HCT116 (cell line): Measurements from ENCODE around the gene AMPD1. TPM values are rescaled to one million over a fixed set of nuclear protein-coding genes. Genes with fewer than 3 reads are reported as not detected.

Experiments
- ATAC-seq: fragments of 200-7000 bp; cut with Tn5 transposase; 2 replicates; pipeline ENCODE4 v1.9.1; 2020; ENCODE audit warnings: mild to moderate bottlenecking, moderate library complexity
- BruUV-seq: library from RNA; stranded (reverse); fragments of 400-500 nt; replicated peaks from 2 replicates; lab custom pipeline; 2021; lab: Mats Ljungman, UMichigan
- CTCF ChIA-PET: fragments of 300-600 bp; sonication (Branson Sonifier 250); formaldehyde crosslinking; loops from one replicate; lab custom pipeline; 2021; ENCODE audit warnings: antibody characterized with exemption; lab: Charles Lee
- POLR2A ChIA-PET: fragments of 300-600, 350-600 bp; sonication (Branson Sonifier 250); formaldehyde crosslinking; loops from one replicate; lab custom pipeline; 2021; ENCODE audit warnings: antibody characterized with exemption; lab: Charles Lee
- RAD21 ChIA-PET, 2 experiments: fragments of 300-600 bp; sonication (Branson Sonifier 250); formaldehyde crosslinking; loops; one replicate each; lab custom pipeline; 2023; ENCODE audit warnings: low total read pairs in 2 of 2; ENCODE audit not compliant: uncharacterized antibody in 2 of 2, unreplicated experiment in 2 of 2, low non-redundant PET in 1 of 2; lab: Charles Lee
- DNase-seq: peaks from one replicate; pipeline ENCODE4 v3.0.0-alpha.2; 2010; ENCODE audit warnings: low read depth, low spot score
- H2AFZ ChIP-seq: fragments of 200-600 bp; shearing (Covaris generic), sonication (generic); 2 replicates; pipeline ENCODE4 v1.6.1; 2017; ENCODE audit warnings: low read depth, mixed run types, mixed read lengths, antibody characterized with exemption, low read length; ENCODE audit not compliant: poor library complexity, severe bottlenecking
- H3K27ac ChIP-seq: 2 replicates; pipeline ENCODE4 v1.5.1; 2012; ENCODE audit warnings: low read depth, low read length
- H3K27me3 ChIP-seq: fragments of 200-600 bp; sonication (generic); 2 replicates; pipeline ENCODE4 v1.6.1; 2016; ENCODE audit warnings: mixed run types, low read length, mixed read lengths; ENCODE audit not compliant: insufficient read depth
- H3K36me3 ChIP-seq, 2 experiments: fragments of 200-500 bp in 1 of 2; fragments of 200-600 bp in 1 of 2; sonication (Bioruptor generic) in 1 of 2; sonication (generic) in 1 of 2; 2 replicates each; pipeline versions ENCODE4 v1.5.1 to v1.6.1; 2014 to 2016; ENCODE audit warnings: low read length in 2 of 2, inconsistent platforms in 1 of 2, mixed read lengths in 1 of 2, mixed run types in 1 of 2; ENCODE audit not compliant: insufficient read depth in 2 of 2, control insufficient read depth in 1 of 2
- H3K4me1 ChIP-seq, 2 experiments: fragments of 200-600 bp in 1 of 2; sonication (generic) in 1 of 2; 2 replicates each; pipeline versions ENCODE4 v1.5.1 to v1.6.1; 2012 to 2017; ENCODE audit warnings: low read length in 2 of 2, inconsistent platforms in 1 of 2, mild to moderate bottlenecking in 1 of 2, mixed read lengths in 1 of 2, mixed run types in 1 of 2, moderate library complexity in 1 of 2; ENCODE audit not compliant: insufficient read depth in 2 of 2, control insufficient read depth in 1 of 2
- H3K4me2 ChIP-seq: fragments of 200-600 bp; sonication (generic); 2 replicates; pipeline ENCODE4 v1.6.1; 2017; ENCODE audit warnings: mixed run types, low read length, mixed read lengths
- H3K4me3 ChIP-seq, 2 experiments: fragments of 200-600 bp in 1 of 2; sonication (generic) in 1 of 2; replicated peaks in 1 of 2; 2 replicates each; pipeline ENCODE4 v1.5.1; 2011 to 2016; ENCODE audit warnings: low read length in 2 of 2, control low read depth in 1 of 2, low read depth in 1 of 2, mild to moderate bottlenecking in 1 of 2, mixed read lengths in 1 of 2, mixed run types in 1 of 2
- H3K79me2 ChIP-seq: fragments of 200-600 bp; sonication (generic); 2 replicates; pipeline ENCODE4 v1.6.1; 2017; ENCODE audit warnings: mild to moderate bottlenecking, mixed run types, low read length, moderate library complexity, mixed read lengths; ENCODE audit not compliant: insufficient read depth
- H3K9ac ChIP-seq: fragments of 200-600 bp; sonication (generic); 2 replicates; pipeline ENCODE4 v1.6.1; 2016; ENCODE audit warnings: low read length, mixed read lengths
- H3K9me2 ChIP-seq: fragments of 200-600 bp; sonication (generic), shearing (Covaris generic); 2 replicates; pipeline ENCODE4 v1.6.1; 2017; ENCODE audit warnings: mixed run types, mild to moderate bottlenecking, moderate library complexity; ENCODE audit not compliant: insufficient read depth
- H3K9me3 ChIP-seq, 2 experiments: fragments of 200-500 bp in 1 of 2; fragments of 200-600 bp in 1 of 2; sonication (Bioruptor generic) in 1 of 2; sonication (generic) in 1 of 2; 2 replicates each; pipeline ENCODE4 v1.6.1; 2014 to 2017; ENCODE audit warnings: low read length in 2 of 2, mixed read lengths in 2 of 2, inconsistent platforms in 1 of 2, low read depth in 1 of 2, mild to moderate bottlenecking in 1 of 2, mixed run types in 1 of 2, moderate library complexity in 1 of 2; ENCODE audit not compliant: control insufficient read depth in 1 of 2, insufficient read depth in 1 of 2
- H4K20me1 ChIP-seq: fragments of 200-600 bp; sonication (generic), shearing (Covaris generic); 2 replicates; pipeline ENCODE4 v1.6.1; 2017; ENCODE audit warnings: mixed run types, mild to moderate bottlenecking, moderate library complexity; ENCODE audit not compliant: insufficient read depth
- CBX3 ChIP-seq: IDR thresholded peaks from 2 replicates; pipeline ENCODE4 v1.6.1; 2012; ENCODE audit warnings: low read depth
- CEBPB ChIP-seq: IDR thresholded peaks from 2 replicates; pipeline ENCODE4 v1.6.1; 2012; ENCODE audit warnings: low read depth
- EGR1 ChIP-seq: IDR thresholded peaks from 2 replicates; pipeline ENCODE4 v1.6.1; 2012; ENCODE audit warnings: low read depth
- ELF1 ChIP-seq: IDR thresholded peaks from 2 replicates; pipeline ENCODE4 v1.6.1; 2012; ENCODE audit warnings: low read depth, borderline replicate concordance
- REST ChIP-seq: IDR thresholded peaks from 2 replicates; pipeline ENCODE4 v1.6.1; 2012; ENCODE audit warnings: low read depth
- SIN3A ChIP-seq: IDR thresholded peaks from 2 replicates; pipeline ENCODE4 v1.6.1; 2012; ENCODE audit warnings: low read depth
- SP1 ChIP-seq: IDR thresholded peaks from 2 replicates; pipeline ENCODE4 v1.6.1; 2012; ENCODE audit warnings: low read depth
- SRF ChIP-seq: IDR thresholded peaks from 2 replicates; pipeline ENCODE4 v1.6.1; 2012; ENCODE audit warnings: low read depth
- YY1 ChIP-seq: IDR thresholded peaks from 2 replicates; pipeline ENCODE4 v1.6.1; 2011; ENCODE audit warnings: low read length, low read depth, moderate library complexity, mild to moderate bottlenecking; ENCODE audit not compliant: insufficient replicate concordance; ENCODE audit errors: extremely low read depth
- ZNF274 ChIP-seq: fragments of 200-500 bp; sonication (Bioruptor generic); IDR thresholded peaks from 2 replicates; pipeline ENCODE4 v1.6.1; 2014; ENCODE audit warnings: mild to moderate bottlenecking, low read depth, low read length, inconsistent platforms
- intact Hi-C: fragments of 100-400 bp; cut with micrococcal nuclease; formaldehyde crosslinking; loops from 2 replicates; pipeline ENCODE4 v1.10.0; 2022
- total RNA-seq: library from RNA; stranded (reverse); gene quantifications from one replicate; pipeline ENCODE4 v1.2.1, GENCODE V29; 2021; ENCODE audit not compliant: unreplicated experiment
- TF ChIP-seq, protein P1 (sequence below), 3 experiments: fragments of 200-600 bp in 1 of 3; sonication (generic) in 1 of 3; IDR thresholded peaks in 2 of 3; conservative IDR thresholded peaks in 1 of 3; 2 replicates each; pipeline ENCODE4 v1.5.1; 2012 to 2017; ENCODE audit warnings: low read depth in 2 of 3, low read length in 2 of 3, antibody characterized with exemption in 1 of 3, borderline replicate concordance in 1 of 3, control low read depth in 1 of 3, mild to moderate bottlenecking in 1 of 3, mixed read lengths in 1 of 3, mixed run types in 1 of 3, moderate library complexity in 1 of 3; ENCODE audit not compliant: insufficient read depth in 1 of 3
- TF ChIP-seq, protein P2 (sequence below): IDR thresholded peaks from 2 replicates; pipeline ENCODE4 v1.6.1; 2012
- TF ChIP-seq, protein P3 (sequence below): IDR thresholded peaks from 2 replicates; pipeline ENCODE4 v1.6.1; 2011; ENCODE audit warnings: mild to moderate bottlenecking, low read length, moderate library complexity; ENCODE audit not compliant: insufficient replicate concordance; ENCODE audit errors: extremely low read depth

Gene AMPD1
- total RNA-seq, 1 experiment from 2014 or later, result not detected

GRCh38 chr1:114723457-114723856 lies 28.1 kb upstream of the AMPD1 start:
- Histone ChIP-seq H3K4me2 (no peak overlapping the region), H3K27me3 (no peaks in the 10 kb centered on the region), H3K9me2 (no peaks in the 10 kb centered on the region), H4K20me1 (peaks cover 2% of the 10 kb centered on the region; the same call in 1 of the 2 replicates), H3K27ac (no peak overlapping the region), H3K4me1 (no peaks in the 10 kb centered on the region), H3K79me2 (peaks cover 62% of the 10 kb centered on the region), H3K36me3 (peaks cover 73 to 78% of the 10 kb centered on the region in 2 experiments), H3K9ac (no peak overlapping the region), H3K9me3 (no peaks in the 10 kb centered on the region), H3K4me3 (no peak overlapping the region), H2AFZ (no peak overlapping the region)
- ChIA-PET CTCF (no interaction called here), POLR2A (no interaction called here), RAD21 (no interaction called here)
- TF ChIP-seq, protein P1, sequence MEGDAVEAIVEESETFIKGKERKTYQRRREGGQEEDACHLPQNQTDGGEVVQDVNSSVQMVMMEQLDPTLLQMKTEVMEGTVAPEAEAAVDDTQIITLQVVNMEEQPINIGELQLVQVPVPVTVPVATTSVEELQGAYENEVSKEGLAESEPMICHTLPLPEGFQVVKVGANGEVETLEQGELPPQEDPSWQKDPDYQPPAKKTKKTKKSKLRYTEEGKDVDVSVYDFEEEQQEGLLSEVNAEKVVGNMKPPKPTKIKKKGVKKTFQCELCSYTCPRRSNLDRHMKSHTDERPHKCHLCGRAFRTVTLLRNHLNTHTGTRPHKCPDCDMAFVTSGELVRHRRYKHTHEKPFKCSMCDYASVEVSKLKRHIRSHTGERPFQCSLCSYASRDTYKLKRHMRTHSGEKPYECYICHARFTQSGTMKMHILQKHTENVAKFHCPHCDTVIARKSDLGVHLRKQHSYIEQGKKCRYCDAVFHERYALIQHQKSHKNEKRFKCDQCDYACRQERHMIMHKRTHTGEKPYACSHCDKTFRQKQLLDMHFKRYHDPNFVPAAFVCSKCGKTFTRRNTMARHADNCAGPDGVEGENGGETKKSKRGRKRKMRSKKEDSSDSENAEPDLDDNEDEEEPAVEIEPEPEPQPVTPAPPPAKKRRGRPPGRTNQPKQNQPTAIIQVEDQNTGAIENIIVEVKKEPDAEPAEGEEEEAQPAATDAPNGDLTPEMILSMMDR (IDR thresholded peaks at IDR 0.05 in 2 of 3, conservative IDR thresholded peaks at IDR 0.05 in 1 of 3; ENCODE audit: borderline replicate concordance in 1 of 3, insufficient read depth in 1 of 3, low read depth in 2 of 3, low read length in 2 of 3), result no peak
- no peak for TF ChIP-seq REST
- TF ChIP-seq SP1, result no peak
- no peak for TF ChIP-seq SIN3A
- no peak for TF ChIP-seq CBX3
- TF ChIP-seq, protein P2, sequence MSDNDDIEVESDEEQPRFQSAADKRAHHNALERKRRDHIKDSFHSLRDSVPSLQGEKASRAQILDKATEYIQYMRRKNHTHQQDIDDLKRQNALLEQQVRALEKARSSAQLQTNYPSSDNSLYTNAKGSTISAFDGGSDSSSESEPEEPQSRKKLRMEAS, result no peak
- TF ChIP-seq ELF1, result no peak
- no peak for TF ChIP-seq YY1
- no peak for TF ChIP-seq SRF
- TF ChIP-seq EGR1, result no peak
- TF ChIP-seq, protein P3, sequence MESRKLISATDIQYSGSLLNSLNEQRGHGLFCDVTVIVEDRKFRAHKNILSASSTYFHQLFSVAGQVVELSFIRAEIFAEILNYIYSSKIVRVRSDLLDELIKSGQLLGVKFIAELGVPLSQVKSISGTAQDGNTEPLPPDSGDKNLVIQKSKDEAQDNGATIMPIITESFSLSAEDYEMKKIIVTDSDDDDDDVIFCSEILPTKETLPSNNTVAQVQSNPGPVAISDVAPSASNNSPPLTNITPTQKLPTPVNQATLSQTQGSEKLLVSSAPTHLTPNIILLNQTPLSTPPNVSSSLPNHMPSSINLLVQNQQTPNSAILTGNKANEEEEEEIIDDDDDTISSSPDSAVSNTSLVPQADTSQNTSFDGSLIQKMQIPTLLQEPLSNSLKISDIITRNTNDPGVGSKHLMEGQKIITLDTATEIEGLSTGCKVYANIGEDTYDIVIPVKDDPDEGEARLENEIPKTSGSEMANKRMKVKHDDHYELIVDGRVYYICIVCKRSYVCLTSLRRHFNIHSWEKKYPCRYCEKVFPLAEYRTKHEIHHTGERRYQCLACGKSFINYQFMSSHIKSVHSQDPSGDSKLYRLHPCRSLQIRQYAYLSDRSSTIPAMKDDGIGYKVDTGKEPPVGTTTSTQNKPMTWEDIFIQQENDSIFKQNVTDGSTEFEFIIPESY, result no peak
- no peak for TF ChIP-seq ZNF274
- TF ChIP-seq CEBPB, result no peak
- BruUV-seq, result no TSS peak
- no peak for ATAC-seq
- no peak for DNase-seq
- intact Hi-C loops, result no loop called here
